Left renal pelvis (tissue), 4 donors: ENCODE measurements around the gene SIRT2. TPM values are rescaled to one million over a fixed set of nuclear protein-coding genes. Genes with fewer than 3 reads are reported as not detected.
A peak's percentile ranks its signal among the peaks of the same experiment; 100 is the strongest.
"Not testable (repeated sequence)": the region's sequence is repeated elsewhere in the genome, so short reads cannot be mapped to it uniquely, and the experiment has no call there.

Source experiments
- DNase-seq, 4 donors: peaks; one replicate each; pipeline ENCODE4 v3.0.0-alpha.2; 2013; ENCODE audit warnings: low read depth in 4 of 4, low spot score in 3 of 4
- polyA plus RNA-seq, 4 donors: library from polyadenylated mRNA; unstranded; fragments of 120-200 nt; gene quantifications; one replicate each; pipeline ENCODE4 v1.2.1, GENCODE V29; 2013; ENCODE audit not compliant: insufficient read length in 4 of 4

The SIRT2 gene
- polyA plus RNA-seq, 4 donors = 37.9 to 48.3 (median 43.6) TPM

GRCh38 chr19:38834104-38834490 is 65.3 kb downstream of the SIRT2 start:
- no peak for DNase-seq

GRCh38 chr19:38833092-38833425 is 66.4 kb downstream of the SIRT2 start:
- no peak for DNase-seq

GRCh38 chr19:38831142-38831605 is 68.2 kb downstream of the SIRT2 start:
- DNase-seq = peak in 2 of 4 donors; percentile 22 to 37

GRCh38 chr19:38830039-38830733 is 69.2 kb downstream of the SIRT2 start:
- no peak for DNase-seq

GRCh38 chr19:38829203-38829602 is 70.2 kb downstream of the SIRT2 start:
- DNase-seq = not testable (repeated sequence)

Other genes starting within 250 kb of the SIRT2 start
- 10 to 100 TPM in 1 of 4 donors, 1 to 10 TPM in 2, under 1 TPM in 1; 0.41 to 10.6 (median 5.4) TPM for gene CAPN12, start 155.1 kb downstream of the SIRT2 start, polyA plus RNA-seq
- under 1 TPM in 1 of 4 donors, not detected in 3; 0.57 TPM for gene LGALS7, start 126.1 kb downstream of the SIRT2 start, polyA plus RNA-seq
- gene LGALS7B, start 110.4 kb downstream of the SIRT2 start, polyA plus RNA-seq = 1 to 10 TPM in 3 of 4 donors, under 1 TPM in 1; 0.78 to 1.9 (median 1.7) TPM
- gene LGALS4, start 86.7 kb downstream of the SIRT2 start, polyA plus RNA-seq = 1 to 10 TPM in 3 of 4 donors, under 1 TPM in 1; 0.89 to 2.2 (median 1.5) TPM
- gene ECH1, start 67.8 kb downstream of the SIRT2 start, polyA plus RNA-seq = 100 to 1,000 TPM in 3 of 4 donors, 10 to 100 TPM in 1; 78.6 to 155 (median 139) TPM
- gene HNRNPL, start 49.6 kb downstream of the SIRT2 start, polyA plus RNA-seq = 100 to 1,000 TPM; 362 to 527 (median 473) TPM
- gene RINL, start 21.3 kb downstream of the SIRT2 start, polyA plus RNA-seq = 10 to 100 TPM in 1 of 4 donors, 1 to 10 TPM in 3; 2.9 to 10.6 (median 6.7) TPM
- gene NFKBIB, start 351 bp upstream of the SIRT2 start, polyA plus RNA-seq = 10 to 100 TPM in 1 of 4 donors, 1 to 10 TPM in 3; 5.1 to 12.9 (median 7.1) TPM
- gene CCER2, start 12.6 kb upstream of the SIRT2 start, polyA plus RNA-seq = 1 to 10 TPM in 1 of 4 donors, under 1 TPM in 2, not detected in 1; 0.38 to 1.1 (median 0.46) TPM
- gene SARS2, start 31.1 kb upstream of the SIRT2 start, polyA plus RNA-seq = 10 to 100 TPM; 31.4 to 64.3 (median 41.1) TPM
- gene MRPS12, start 31.3 kb upstream of the SIRT2 start, polyA plus RNA-seq = 10 to 100 TPM; 11.9 to 32.1 (median 17.6) TPM
- gene FBXO17, start 76.1 kb upstream of the SIRT2 start, polyA plus RNA-seq = 10 to 100 TPM; 40.2 to 86.3 (median 60.3) TPM
- 1 to 10 TPM; 3.9 to 9.8 (median 8.7) TPM for gene FBXO27, start 132.9 kb upstream of the SIRT2 start, polyA plus RNA-seq
- gene ACP7, start 184.8 kb upstream of the SIRT2 start, polyA plus RNA-seq = under 1 TPM; 0.08 to 0.79 (median 0.34) TPM
- gene PAK4, start 226.2 kb upstream of the SIRT2 start, polyA plus RNA-seq = 10 to 100 TPM; 29.4 to 74.0 (median 49.6) TPM